GM18520 (cell line): Measurements from ENCODE around the gene CCDC73.
"Not testable (repeated sequence)": the region's sequence is repeated elsewhere in the genome, so short reads cannot be mapped to it uniquely, and the experiment has no call there.

Experiments used
- ATAC-seq: cut with Tn5 transposase; IDR thresholded peaks from one replicate; pipeline ENCODE4 v1.9.1; 2021; ENCODE audit not compliant: unreplicated experiment

CCDC73 gene

DNA sequence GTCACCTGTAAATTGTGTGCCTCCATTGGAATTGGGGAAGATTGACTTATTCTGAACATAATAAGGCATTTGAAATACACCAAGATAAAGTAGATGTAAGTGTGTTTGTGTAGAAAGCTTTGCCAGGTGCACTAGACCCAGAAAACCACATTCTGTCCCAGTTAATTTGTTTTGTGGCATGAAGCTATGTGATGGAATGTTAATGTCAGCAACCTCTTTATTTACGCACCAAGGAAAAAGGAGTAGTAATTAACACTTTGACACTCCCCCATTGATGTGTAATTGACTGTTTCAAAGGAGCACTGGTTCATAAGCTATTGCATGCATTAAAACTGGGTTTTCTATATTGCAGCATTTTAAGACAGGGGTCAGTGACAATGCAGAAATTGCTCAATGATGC, 196.5 kb downstream of the CCDC73 start:
- no peak for ATAC-seq

DNA sequence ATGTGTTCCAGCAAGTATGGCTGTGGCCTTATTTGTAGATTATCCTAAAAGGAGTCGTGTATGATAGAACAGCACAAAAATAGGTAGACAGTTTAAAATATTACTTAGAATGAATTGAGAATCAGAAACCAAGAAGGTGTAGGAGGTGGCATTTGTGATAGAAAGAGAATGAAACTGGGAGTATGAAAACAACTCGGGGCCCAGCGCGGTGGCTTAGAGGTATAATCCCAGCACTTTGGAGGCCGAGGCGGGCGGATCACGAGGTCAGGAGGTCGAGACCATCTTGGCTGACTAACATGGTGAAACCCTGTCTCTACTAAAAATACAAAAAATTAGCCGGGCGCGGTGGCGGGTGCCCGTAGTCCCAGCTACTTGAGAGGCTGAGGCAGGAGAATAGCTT, 198.3 kb downstream of the CCDC73 start:
- not testable (repeated sequence) for ATAC-seq

DNA sequence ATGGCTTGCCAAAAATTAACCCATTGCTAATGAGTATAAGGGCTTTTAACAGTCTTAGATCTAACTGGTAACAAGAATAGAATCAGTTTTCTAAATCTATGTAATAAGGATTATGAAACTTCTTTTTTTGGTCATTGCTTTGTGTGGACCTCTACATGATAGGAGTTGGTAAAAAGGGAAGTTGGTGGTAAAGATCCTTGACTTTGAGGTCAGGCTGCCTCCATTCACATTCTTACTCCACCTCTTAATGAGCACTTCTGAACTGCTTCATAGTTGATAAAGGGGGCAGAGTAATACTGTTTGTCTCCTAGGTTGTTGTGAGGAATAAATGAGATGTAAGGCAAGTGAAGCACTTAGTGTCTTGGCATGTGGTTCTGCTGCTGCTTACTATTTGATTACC, 200.2 kb downstream of the CCDC73 start:
- ATAC-seq = no peak

DNA sequence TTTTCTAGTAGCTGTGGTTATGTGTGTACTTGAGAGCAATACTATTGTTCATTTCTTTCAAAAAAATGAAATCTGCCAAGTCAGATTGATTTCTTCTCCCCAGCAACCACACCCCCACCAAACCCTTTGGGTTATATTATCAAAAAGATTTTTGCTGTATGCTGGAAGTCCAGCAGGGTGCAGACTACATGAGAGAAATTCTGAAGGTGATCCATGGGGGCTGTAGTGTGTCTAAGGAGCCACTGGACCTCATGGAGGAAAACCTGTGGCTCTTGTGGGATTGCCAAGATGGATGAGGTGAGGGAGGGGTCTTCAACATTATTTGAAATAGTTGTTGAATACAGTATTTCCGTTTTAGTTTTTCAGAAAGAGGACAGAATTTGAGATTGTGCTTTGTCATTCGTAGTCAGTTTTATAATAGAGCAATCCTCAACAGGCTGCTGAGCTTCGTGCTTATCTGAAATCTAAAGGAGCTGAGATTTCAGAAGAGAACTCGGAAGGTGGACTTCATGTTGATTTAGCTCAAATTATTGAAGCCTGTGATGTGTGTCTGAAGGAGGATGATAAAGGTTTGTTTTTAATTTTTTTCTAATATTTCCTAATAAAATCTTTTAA, 207.8 kb downstream of the CCDC73 start:
- ATAC-seq = no peak

DNA sequence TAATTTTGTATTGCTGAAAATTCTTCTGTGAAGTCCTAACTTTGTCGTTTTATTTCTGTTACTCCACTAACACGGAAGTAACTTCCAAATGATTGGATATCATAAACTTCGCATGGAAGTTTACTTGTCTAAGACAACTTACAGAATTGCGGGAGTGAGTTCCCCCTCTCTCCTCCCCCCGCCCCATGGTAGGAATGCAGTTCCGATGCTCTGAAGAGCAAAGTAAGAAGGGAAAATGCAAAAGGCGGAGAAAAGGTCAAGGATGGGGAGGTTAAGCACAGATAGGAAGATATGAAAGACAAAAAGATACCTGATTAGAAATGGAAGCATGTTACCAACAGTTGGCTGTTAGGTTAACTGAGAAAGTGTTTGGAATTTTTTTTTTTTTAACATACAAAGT, 209.5 kb downstream of the CCDC73 start:
- no peak for ATAC-seq

DNA sequence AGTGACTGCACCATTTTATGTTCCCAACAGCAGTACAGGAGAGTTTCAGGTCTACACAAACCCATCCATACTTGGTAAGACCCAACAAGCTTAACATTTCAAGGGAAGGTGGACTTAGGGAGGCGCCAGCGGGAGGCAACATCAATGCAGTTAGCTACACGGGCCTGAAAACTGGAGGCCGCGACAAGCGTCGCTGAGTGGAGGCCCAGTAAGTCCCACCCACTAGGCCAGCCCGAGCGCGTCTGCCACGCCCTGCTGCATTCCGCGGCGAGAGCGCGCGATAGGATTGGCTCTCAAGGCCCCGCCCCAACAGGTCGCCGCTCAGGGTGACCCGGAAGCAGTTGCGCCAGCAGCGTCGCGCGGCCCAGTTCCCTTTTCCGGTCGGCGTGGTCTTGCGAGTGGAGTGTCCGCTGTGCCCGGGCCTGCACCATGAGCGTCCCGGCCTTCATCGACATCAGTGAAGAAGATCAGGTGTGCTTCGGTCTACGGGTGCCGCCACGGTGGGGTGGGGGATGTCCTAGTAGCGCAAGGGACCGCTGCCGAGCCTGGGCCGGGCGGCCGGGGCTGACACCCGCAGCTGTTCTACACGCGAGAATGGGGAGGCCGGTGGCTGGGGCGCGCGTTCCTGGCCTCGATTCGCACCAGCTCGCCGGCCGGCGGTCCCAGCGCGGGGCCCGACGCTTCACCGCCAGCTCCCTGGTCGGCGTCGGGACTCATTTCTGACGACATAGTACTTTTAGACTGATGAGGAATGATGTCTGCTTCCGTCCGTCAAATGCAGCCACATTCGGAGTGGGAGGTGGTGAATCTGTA, 210.8 kb downstream of the CCDC73 start, which contains the start of gene EIF3M:
EIF3M (plus strand) TSS at position 373 of the 813 bp plus-strand sequence; CDS start at position 430, 57 bp downstream.
- ATAC-seq = peak; percentile 98

DNA sequence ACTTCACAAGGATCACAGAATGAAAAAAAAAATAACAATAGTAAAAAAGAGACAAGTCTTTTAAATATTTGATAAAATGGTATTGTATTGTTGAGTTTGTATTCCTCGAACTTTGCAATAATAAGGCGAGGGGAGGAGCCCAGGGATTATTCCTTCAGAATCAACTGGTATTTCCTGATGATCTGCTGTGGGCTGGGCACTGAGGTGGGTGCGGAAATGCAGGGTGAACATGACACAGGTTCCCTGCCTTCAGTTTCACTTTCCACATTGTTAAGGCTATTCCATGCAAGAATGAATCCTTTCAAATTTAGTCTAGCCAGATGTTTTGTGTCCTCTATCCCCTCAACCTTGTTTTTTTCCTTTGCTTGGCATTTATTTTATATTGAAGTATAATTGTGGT, 212.9 kb downstream of the CCDC73 start:
- no peak for ATAC-seq

DNA sequence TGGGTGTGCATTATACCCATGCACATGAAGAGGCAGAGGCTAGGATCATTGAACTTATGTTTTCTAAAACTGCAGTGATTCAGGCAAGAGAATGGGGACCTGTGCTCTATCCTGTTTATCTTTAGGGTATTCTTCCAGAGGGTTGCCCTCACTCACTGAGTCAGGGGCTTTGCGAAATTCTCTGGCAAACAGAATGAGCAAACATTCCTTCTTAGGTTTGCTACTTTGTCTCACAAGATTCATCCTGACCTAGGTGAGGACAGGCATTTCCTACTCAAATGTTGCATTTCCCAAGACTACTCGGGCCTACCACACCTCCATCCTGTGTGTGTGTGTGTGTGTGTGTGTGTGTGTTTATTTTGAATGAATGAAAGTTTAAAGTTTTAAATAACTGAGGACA, 213.5 kb downstream of the CCDC73 start:
- ATAC-seq = no peak

DNA sequence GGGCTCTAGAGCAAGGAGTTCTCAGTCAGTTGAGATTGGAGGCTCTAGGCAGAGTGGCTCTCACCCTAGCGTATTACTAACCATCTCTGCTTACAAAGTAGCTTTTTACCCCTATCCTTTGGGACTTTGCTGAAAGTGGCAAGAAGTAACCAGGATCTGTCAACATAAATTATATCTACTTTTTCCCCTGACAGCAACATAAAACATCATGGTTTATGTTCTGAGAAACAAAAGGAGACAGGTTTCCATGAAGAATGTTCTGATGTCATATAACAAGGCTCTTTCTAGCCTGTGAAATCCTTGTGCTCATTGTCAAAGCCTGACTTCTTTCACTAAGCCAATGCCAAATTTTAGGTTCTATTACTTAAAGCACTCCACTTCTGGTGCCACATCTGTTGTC, 218.0 kb downstream of the CCDC73 start:
- ATAC-seq = no peak

DNA sequence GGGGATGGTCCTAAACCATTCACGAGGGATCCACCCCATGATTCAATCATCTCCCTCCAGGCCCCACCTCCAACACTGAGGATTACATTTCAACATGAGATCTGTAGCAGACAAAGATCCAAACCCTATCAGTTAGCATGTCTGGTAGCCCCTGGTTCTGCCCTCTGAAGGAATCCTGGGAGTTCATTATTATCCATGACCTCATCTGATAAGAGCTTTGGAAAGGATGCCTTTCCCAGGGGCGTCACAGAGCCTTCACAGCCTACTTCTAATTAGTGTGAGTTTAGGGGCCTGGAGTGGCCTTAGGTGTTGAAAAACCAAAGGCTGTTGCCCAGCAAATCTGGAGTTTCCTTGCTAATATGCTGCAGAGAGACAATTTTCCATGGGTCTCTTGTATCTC, 219.4 kb downstream of the CCDC73 start:
- no peak for ATAC-seq

DNA sequence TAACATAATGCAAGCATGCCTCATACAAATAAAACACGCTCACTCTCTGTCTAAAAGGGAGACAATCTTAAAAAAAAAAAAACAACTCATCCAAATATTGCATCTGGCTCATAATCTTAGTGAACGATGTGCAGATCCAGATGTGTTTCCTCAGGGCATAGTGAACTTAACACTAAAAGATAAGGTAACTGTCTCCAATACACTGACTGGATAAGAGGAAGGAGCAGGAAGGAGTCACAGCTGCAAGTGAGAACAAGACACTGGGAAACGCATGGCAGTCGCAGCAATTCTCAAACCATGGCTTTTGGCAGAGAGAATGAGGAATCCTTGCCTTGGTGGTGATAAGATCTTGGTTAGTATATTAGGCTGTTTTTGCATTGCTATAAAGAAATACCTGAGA, 220.0 kb downstream of the CCDC73 start:
- no peak for ATAC-seq

DNA sequence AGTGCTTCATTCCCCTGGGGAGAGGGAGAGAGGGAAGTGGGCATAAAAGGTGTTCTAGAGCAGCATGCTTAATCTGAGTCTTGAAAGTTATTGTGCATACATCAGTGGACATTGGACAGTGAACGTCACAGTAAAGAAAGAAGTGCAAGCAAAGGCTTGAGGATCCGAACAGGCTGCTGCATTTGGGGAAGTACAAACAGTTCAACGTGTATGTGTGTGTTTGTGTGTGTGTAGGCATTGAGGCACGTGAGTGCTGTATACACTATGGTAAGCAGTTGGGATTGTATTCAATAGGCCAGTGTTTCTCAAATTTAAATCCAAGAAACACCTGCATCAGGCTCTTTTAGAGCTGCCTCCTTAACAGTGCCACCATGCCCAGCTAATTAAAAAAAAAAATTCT, 221.2 kb downstream of the CCDC73 start:
- ATAC-seq = no peak

DNA sequence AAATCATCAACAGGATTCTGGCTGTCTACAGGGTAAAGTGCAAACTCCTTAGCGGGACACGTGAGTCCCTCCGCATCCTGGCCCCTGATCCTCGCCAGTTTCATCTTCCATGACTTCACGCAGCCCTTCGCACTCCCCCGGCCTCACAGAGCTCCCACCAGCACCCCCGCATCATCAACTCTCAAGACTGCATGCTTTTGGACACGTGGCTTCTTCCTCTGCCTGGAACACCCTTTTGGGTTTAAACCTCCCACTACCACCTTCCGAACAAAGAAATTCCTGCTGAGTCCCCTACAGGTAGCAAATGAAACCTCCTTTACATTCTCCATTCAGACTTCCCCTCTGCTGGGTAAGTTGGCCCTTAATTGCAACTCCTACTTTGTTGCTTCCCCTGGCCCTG, 223.4 kb downstream of the CCDC73 start:
- no peak for ATAC-seq

DNA sequence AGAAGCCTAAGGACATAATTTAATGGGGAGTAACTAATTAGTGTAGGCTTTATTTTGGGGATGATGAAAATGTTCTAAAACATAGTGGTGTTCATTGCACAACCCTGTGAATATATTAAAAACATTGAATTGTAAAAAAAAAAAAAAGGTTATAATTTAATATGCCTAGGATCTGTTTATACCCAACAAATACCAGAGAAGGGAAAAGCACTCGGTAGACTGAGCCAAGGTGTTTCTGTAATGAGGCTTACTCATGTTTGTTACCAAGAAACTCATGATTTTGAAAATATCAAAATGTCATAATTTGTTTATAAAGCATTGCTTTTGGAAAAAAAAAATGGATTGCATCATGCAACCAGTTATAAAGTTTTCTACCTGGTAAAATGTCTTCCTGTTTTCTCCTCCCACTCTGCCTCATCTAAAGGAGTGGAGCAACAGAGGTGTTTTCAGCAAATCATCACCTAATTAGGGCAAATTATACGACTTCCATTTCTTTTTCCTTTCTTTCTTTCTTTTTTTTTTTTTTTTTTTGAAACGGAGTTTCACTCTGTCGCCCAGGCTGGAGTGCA, 225.1 kb downstream of the CCDC73 start:
- no peak for ATAC-seq

DNA sequence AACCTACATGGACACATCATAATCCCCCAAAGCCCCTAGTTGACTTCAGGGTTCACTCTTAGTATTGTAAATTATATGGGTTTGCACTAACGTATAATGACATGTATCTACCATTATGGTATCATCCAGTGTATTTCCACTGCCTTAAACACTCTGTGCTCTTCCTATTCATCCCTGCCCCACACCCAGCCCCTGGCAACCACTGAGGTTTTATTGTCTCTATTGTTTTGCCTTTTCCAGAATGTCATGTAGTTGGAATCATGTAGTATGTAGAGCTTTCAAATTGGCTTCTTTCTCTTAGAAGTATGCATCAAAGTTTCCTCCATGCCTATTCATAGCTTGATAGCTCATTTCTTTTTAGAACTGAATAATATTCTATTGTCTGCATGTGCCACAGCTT, 227.3 kb downstream of the CCDC73 start:
- no peak for ATAC-seq

DNA sequence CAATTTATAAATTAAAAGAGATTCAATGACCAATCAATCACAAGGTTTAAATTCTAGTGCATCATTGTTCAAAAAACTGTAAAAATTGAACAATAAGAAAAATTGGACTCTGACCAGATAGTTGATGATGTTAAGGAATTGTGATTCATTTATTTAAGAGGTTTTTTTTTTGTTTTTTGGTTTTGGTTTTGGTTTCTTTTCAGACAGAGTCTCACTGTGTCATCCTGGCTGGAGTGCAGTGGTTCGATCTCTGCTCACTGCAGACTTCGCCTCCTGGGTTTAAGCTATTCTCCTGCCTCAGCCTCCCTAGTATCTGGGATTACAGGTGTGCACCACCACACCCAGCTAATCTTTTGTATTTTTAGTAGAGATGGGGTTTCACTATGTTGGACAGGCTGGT, 227.9 kb downstream of the CCDC73 start:
- ATAC-seq = no peak

DNA sequence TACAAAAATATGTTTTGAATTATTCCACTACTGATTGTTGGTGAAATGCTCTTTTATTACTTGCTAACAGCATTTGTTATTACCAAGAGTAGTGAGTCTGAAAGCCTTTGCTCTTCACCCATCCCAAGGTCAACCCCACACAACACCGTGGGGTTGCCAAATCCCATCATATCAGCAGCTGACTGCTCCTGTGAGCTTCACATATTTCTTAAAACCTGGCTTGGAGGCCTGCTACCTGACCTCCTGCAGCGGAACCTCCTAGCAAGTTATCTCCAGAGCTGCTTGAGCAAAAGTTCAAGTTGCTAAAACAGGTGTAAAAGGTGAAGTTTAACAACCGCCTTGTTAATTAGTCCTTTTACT, 230.9 kb downstream of the CCDC73 start:
- no peak for ATAC-seq

DNA sequence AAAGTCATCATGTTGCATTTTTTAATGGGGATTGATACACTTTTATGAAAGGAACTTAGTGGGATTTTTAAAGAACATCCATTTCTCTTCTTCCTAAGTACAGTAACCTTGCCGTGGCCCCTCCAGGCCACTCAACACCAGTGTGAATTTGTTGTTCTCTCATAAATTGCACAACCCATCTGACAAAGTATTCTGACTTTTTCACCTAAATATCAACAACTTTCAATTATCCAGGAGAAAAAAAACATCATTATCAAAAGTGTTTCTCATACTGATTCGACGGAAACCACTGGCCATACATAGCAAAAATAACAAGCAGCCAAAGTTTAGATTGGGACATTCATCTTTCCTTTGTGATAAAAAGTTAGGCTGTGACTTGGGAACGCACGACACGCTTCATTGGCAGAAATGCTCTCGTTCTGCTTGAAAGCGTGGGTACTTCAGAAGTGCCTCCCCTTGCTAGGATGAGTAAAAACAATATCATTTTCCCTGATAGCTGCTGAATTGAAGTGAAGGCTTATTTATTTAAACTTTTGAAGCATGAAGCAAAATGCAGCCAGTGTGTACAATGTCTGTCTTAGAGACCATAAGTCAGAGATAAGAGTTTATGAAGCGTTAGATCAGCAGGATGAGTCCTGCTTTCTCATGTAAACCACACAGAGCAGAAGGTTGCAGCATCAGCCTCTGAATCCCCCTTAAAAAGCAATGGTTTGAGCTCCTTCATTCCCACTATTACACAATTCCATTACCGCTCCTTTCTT, 231.4 kb downstream of the CCDC73 start:
- ATAC-seq = no peak

DNA sequence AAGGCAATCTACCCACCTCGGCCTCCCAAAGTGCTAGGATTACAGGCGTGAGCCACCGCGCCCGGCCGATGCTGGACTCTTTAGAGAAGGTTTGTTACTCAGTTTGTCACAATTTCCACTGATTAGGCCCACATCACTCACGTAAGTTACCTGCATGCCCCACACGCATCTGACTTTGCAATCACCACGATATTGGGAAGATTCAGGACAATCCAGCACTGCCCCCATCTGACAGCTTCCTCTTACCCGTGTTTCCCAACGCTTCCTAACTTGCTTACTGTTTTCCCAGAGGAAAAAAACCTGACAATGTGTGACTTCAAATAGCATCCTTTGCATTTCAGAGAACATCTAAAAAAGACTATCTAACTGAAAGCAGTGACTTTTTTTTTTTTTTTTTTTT, 232.6 kb downstream of the CCDC73 start:
- ATAC-seq = no peak

DNA sequence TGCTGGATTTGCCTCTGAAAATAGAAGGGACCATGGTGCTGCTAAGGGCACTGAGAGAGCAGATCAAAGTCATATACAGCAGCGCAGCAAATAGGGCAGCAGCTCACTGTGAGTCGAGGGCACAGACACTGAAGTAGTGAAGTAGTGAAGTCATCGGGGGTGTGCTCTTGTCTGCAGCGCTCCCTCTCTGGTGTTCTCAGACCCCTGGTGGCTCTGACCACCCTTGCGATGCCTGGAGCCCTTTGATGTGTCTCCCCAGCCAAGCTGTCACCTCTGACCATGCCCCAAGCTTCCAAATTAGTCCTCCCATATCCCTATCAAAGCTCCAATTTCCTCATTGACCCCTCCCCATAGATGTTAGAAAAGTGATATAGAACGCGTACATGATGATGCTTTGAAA, 238.6 kb downstream of the CCDC73 start:
- no peak for ATAC-seq

DNA sequence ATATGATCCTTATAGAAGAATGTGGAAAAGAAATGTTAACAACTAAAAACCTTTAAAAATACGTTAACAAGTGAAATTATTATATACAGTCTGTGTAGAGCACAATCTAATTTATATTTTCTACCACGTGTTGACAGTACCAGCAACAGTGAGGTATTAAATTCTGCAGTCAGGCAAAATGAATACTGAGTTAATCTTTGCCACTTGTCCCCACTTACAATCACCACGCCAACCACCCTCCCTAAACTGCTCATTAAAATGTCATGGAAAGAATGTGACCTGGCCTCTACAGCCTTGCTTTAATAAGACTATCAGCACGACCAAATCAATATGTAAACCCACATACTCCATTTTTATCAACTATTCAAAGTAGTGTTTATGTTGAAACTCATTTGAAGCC, 239.4 kb downstream of the CCDC73 start:
- no peak for ATAC-seq
